Activated naive CD4-positive, alpha-beta T cell treated with anti-CD3 and anti-CD28 coated beads for 36 hours (primary cell): ENCODE data around the gene TM9SF1. TPM values are rescaled to one million over a fixed set of nuclear protein-coding genes. Genes with fewer than 3 reads are reported as not detected.
"Not testable (repeated sequence)": the region's sequence is repeated elsewhere in the genome, so short reads cannot be mapped to it uniquely, and the experiment has no call there.

Source experiments
- CTCF ChIA-PET: fragments of 350-600 bp; sonication (Branson Sonifier 250); formaldehyde crosslinking; loops from one replicate; lab custom pipeline; 2021; ENCODE audit warnings: antibody characterized with exemption; lab: Charles Lee
- DNase-seq: peaks from one replicate; pipeline ENCODE4 v3.0.0-alpha.2; 2020
- H3K27ac Mint-ChIP-seq: one replicate; pipeline ENCODE4 v1.8.0; 2021; ENCODE audit warnings: mild to moderate bottlenecking, mixed read lengths
- H3K27me3 Mint-ChIP-seq: one replicate; pipeline ENCODE4 v1.8.0; 2021; ENCODE audit warnings: low read depth, mixed read lengths
- H3K36me3 Mint-ChIP-seq: one replicate; pipeline ENCODE4 v1.8.0; 2021; ENCODE audit warnings: low read depth, mixed read lengths
- H3K4me1 Mint-ChIP-seq: one replicate; pipeline ENCODE4 v1.8.0; 2021; ENCODE audit warnings: low read depth, mixed read lengths
- H3K4me3 Mint-ChIP-seq: one replicate; pipeline ENCODE4 v1.8.0; 2021; ENCODE audit warnings: mild to moderate bottlenecking, moderate library complexity, mixed read lengths
- H3K9me3 Mint-ChIP-seq: one replicate; pipeline ENCODE4 v1.8.0; 2021; ENCODE audit warnings: mixed read lengths
- intact Hi-C: fragments of 100-400 bp; cut with micrococcal nuclease; formaldehyde crosslinking; loops from one replicate; pipeline ENCODE4 v1.15.1; 2023
- total RNA-seq, 2 experiments: library from RNA; stranded (reverse); gene quantifications; one replicate each; pipeline ENCODE4 v1.2.3, GENCODE V29; 2021

TM9SF1 gene
- total RNA-seq, 2 experiments from 2014 or later, result 14.7 to 15.1 TPM

- Mint-ChIP-seq H3K9me3 (peaks cover 7% of the 10 kb centered on the region), H3K4me1 (peaks cover 25% of the 10 kb centered on the region), H3K4me3 (no peak overlapping the region), H3K27ac (peak overlapping the region; percentile 13), H3K36me3 (peaks cover 61% of the 10 kb centered on the region), H3K27me3 (no peaks in the 10 kb centered on the region)
- intact Hi-C loops, result no loop called here
- DNase-seq, result no peak
- CTCF ChIA-PET, result interaction anchor here (0.7 to 2.1 kb wide), 4 partner anchors 9 to 225 kb away, joined by 3 to 5 read pairs (median 4); partner anchors contain the start of genes CIDEB and MDP1
Measured at GRCh38 chr14:24206260-24207103, 11.2 kb upstream of the TM9SF1 start.

- Mint-ChIP-seq H3K36me3 (peaks cover 58% of the 10 kb centered on the region), H3K4me1 (peaks cover 21% of the 10 kb centered on the region), H3K4me3 (no peak overlapping the region), H3K9me3 (peaks cover 7% of the 10 kb centered on the region), H3K27me3 (no peaks in the 10 kb centered on the region), H3K27ac (no peak overlapping the region)
- no peak for DNase-seq
- CTCF ChIA-PET, result no interaction called here
- intact Hi-C loops, result no loop called here
Measured at GRCh38 chr14:24204163-24205146, 9.2 kb upstream of the TM9SF1 start.

- H3K27me3 Mint-ChIP-seq, intact Hi-C loops, DNase-seq, H3K27ac Mint-ChIP-seq, H3K4me3 Mint-ChIP-seq, H3K9me3 Mint-ChIP-seq: not testable (repeated sequence)
- Mint-ChIP-seq H3K4me1 (peaks cover 30% of the 10 kb centered on the region), H3K36me3 (peaks cover 66% of the 10 kb centered on the region)
- CTCF ChIA-PET, result interaction anchor here (0.7 kb wide), 1 partner anchor 39 kb away, joined by 3 read pairs; the partner anchor contains the start of gene TINF2
Measured at GRCh38 chr14:24203249-24203886, 8.1 kb upstream of the TM9SF1 start.

- DNase-seq, H3K27me3 Mint-ChIP-seq, H3K9me3 Mint-ChIP-seq, intact Hi-C loops, H3K27ac Mint-ChIP-seq, H3K4me3 Mint-ChIP-seq: not testable (repeated sequence)
- CTCF ChIA-PET, result interaction anchor here (0.7 kb wide), 1 partner anchor 40 kb away, joined by 3 read pairs; the partner anchor contains the start of gene TINF2
- Mint-ChIP-seq H3K4me1 (peaks cover 32% of the 10 kb centered on the region), H3K36me3 (peaks cover 60% of the 10 kb centered on the region)
Measured at GRCh38 chr14:24202538-24202937, 7.3 kb upstream of the TM9SF1 start.

- no peak overlapping the region for H3K27ac Mint-ChIP-seq
- intact Hi-C loops, result no loop called here
- peaks cover 44% of the 10 kb centered on the region for H3K4me1 Mint-ChIP-seq
- no peak overlapping the region for H3K4me3 Mint-ChIP-seq
- no peaks in the 10 kb centered on the region for H3K27me3 Mint-ChIP-seq
- H3K36me3 Mint-ChIP-seq, result peaks cover 44% of the 10 kb centered on the region
- CTCF ChIA-PET, result interaction anchor here (0.6 kb wide), 1 partner anchor 134 kb away, joined by 3 read pairs; no protein-coding TSS in a partner anchor
- peaks cover 7% of the 10 kb centered on the region for H3K9me3 Mint-ChIP-seq
- no peak for DNase-seq
Measured at GRCh38 chr14:24198814-24199524, 3.7 kb upstream of the TM9SF1 start.

GRCh38 chr14:24197056-24197450, 1.8 kb upstream of the TM9SF1 start:
- no peaks in the 10 kb centered on the region for H3K27me3 Mint-ChIP-seq
- intact Hi-C loops, result no loop called here
- peaks cover 53% of the 10 kb centered on the region for H3K4me1 Mint-ChIP-seq
- H3K27ac Mint-ChIP-seq, result no peak overlapping the region
- no peak for DNase-seq
- H3K36me3 Mint-ChIP-seq, result peaks cover 41% of the 10 kb centered on the region
- CTCF ChIA-PET, result interaction anchor here (0.7 kb wide), 1 partner anchor 260 kb away, joined by 3 read pairs; no protein-coding TSS in a partner anchor
- peak overlapping the region; percentile 96 for H3K4me3 Mint-ChIP-seq
- no peaks in the 10 kb centered on the region for H3K9me3 Mint-ChIP-seq

GRCh38 chr14:24196071-24197055, 1.1 kb upstream of the TM9SF1 start:
- Mint-ChIP-seq H3K9me3 (no peaks in the 10 kb centered on the region), H3K36me3 (peaks cover 36% of the 10 kb centered on the region), H3K27me3 (no peaks in the 10 kb centered on the region), H3K27ac (peak overlapping the region; percentile 93), H3K4me3 (peak overlapping the region; percentile 96), H3K4me1 (peaks cover 55% of the 10 kb centered on the region)
- CTCF ChIA-PET, result interaction anchor here (0.7 to 2.8 kb wide), 6 partner anchors 17 to 260 kb away, joined by 3 to 10 read pairs (median 4); partner anchors contain the start of genes CHMP4A and TINF2
- intact Hi-C loops, result no loop called here
- DNase-seq, result no peak

GRCh38 chr14:24194873-24195185, 412 bp downstream of the TM9SF1 start:
- Mint-ChIP-seq H3K27me3 (no peaks in the 10 kb centered on the region), H3K4me1 (peaks cover 58% of the 10 kb centered on the region), H3K27ac (peak overlapping the region; percentile 93), H3K4me3 (peak overlapping the region; percentile 96), H3K36me3 (peaks cover 30% of the 10 kb centered on the region), H3K9me3 (no peaks in the 10 kb centered on the region)
- CTCF ChIA-PET, result interaction anchor here (0.6 to 2.8 kb wide), 7 partner anchors 18 to 237 kb away, joined by 3 to 10 read pairs (median 4); partner anchors contain the start of genes CHMP4A, CIDEB and TINF2
- intact Hi-C loops, result loop anchor here (1.0 kb wide), 9 partner anchors 18 to 102 kb away; partner anchors contain the start of genes CHMP4A, EMC9, GMPR2 and IRF9
- no peak for DNase-seq

GRCh38 chr14:24194186-24194872, 912 bp downstream of the TM9SF1 start:
- H3K4me1 Mint-ChIP-seq, result peaks cover 57% of the 10 kb centered on the region
- no peaks in the 10 kb centered on the region for H3K27me3 Mint-ChIP-seq
- no peak for DNase-seq
- intact Hi-C loops, result no loop called here
- H3K27ac Mint-ChIP-seq, result peak overlapping the region; percentile 93
- H3K9me3 Mint-ChIP-seq, result no peaks in the 10 kb centered on the region
- peaks cover 30% of the 10 kb centered on the region for H3K36me3 Mint-ChIP-seq
- H3K4me3 Mint-ChIP-seq, result peak overlapping the region; percentile 96
- CTCF ChIA-PET, result interaction anchor here (0.6 to 2.8 kb wide), 6 partner anchors 48 to 237 kb away, joined by 3 to 10 read pairs (median 4); partner anchors contain the start of genes CIDEB and TINF2

- no peak overlapping the region for H3K27ac Mint-ChIP-seq
- no peaks in the 10 kb centered on the region for H3K9me3 Mint-ChIP-seq
- DNase-seq, result no peak
- CTCF ChIA-PET, result interaction anchor here (0.5 to 2.3 kb wide), 2 partner anchors 70 to 104 kb away, joined by 3 to 5 read pairs; no protein-coding TSS in a partner anchor
- H3K27me3 Mint-ChIP-seq, result no peaks in the 10 kb centered on the region
- intact Hi-C loops, result no loop called here
- H3K36me3 Mint-ChIP-seq, result peaks cover 22% of the 10 kb centered on the region
- H3K4me1 Mint-ChIP-seq, result peaks cover 54% of the 10 kb centered on the region
- H3K4me3 Mint-ChIP-seq, result no peak overlapping the region
Measured at GRCh38 chr14:24192933-24193332, 2.3 kb downstream of the TM9SF1 start.
